Activated T-cell treated with anti-CD3 and anti-CD28 coated beads, Interleukin-2, amount 50 U/mL, for 24 hours (primary cell): ENCODE data around the gene LACRT.

Experiments
- DNase-seq: peaks from one replicate; pipeline ENCODE4 v3.0.0-alpha.2; 2020
- H3K27ac Mint-ChIP-seq: 2 replicates; pipeline ENCODE4 v1.8.0; 2020; ENCODE audit warnings: mild to moderate bottlenecking, mixed read lengths
- H3K27me3 Mint-ChIP-seq: 2 replicates; pipeline ENCODE4 v1.8.0; 2020; ENCODE audit warnings: mixed read lengths
- H3K36me3 Mint-ChIP-seq: 2 replicates; pipeline ENCODE4 v1.8.0; 2020; ENCODE audit warnings: low read depth, mixed read lengths
- H3K4me1 Mint-ChIP-seq: 2 replicates; pipeline ENCODE4 v1.8.0; 2020; ENCODE audit warnings: low read depth, mixed read lengths
- H3K4me3 Mint-ChIP-seq: 2 replicates; pipeline ENCODE4 v1.8.0; 2020; ENCODE audit warnings: mild to moderate bottlenecking, moderate library complexity, mixed read lengths
- H3K9me3 Mint-ChIP-seq: 2 replicates; pipeline ENCODE4 v1.8.0; 2020; ENCODE audit warnings: mixed read lengths

LACRT gene

GRCh38 chr12:54624315-54625279 lies 10.1 kb downstream of the LACRT start:
- Mint-ChIP-seq H3K27me3 (peaks cover 79% of the 10 kb centered on the region), H3K27ac (no peak overlapping the region), H3K4me3 (no peak overlapping the region), H3K9me3 (peaks cover 12% of the 10 kb centered on the region), H3K36me3 (no peaks in the 10 kb centered on the region), H3K4me1 (no peaks in the 10 kb centered on the region)
- no peak for DNase-seq

DNA sequence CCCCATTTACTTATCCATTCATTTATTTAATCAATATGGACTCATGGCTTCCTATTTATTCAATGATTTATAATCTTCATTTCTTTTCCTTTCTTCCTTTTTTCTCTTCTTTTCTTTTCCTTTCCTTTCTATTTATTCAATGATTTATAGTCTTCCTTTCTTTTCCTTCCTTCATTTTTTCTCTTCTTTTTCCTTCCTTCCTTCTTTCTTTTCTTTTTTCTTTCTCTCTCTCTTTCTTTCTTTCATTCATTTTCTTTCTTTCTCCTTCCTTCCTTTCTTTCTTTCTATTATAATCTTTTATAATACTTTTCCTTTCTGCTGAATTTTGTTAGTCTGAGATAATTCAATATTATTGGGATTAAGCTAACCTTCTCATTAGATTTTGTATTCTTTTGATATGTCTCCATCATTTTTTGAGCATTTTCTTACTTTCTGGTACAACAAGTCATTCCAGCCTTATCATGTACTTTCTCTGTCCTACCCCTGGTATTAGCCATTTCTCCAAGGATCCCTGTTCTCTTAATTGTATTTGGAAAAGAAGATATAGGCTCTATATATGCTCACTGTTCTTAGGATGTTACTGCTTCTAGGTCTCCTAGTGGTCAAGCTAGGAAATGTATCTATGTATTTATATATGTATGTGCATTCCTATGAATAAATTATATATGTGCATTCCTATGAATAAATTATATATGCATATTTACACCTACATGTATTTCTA lies 12.1 kb downstream of the LACRT start:
- Mint-ChIP-seq H3K4me3 (no peak overlapping the region), H3K27ac (no peak overlapping the region), H3K9me3 (peaks cover 7% of the 10 kb centered on the region), H3K4me1 (no peaks in the 10 kb centered on the region), H3K27me3 (peaks cover 66% of the 10 kb centered on the region), H3K36me3 (no peaks in the 10 kb centered on the region)
- DNase-seq = no peak

DNA sequence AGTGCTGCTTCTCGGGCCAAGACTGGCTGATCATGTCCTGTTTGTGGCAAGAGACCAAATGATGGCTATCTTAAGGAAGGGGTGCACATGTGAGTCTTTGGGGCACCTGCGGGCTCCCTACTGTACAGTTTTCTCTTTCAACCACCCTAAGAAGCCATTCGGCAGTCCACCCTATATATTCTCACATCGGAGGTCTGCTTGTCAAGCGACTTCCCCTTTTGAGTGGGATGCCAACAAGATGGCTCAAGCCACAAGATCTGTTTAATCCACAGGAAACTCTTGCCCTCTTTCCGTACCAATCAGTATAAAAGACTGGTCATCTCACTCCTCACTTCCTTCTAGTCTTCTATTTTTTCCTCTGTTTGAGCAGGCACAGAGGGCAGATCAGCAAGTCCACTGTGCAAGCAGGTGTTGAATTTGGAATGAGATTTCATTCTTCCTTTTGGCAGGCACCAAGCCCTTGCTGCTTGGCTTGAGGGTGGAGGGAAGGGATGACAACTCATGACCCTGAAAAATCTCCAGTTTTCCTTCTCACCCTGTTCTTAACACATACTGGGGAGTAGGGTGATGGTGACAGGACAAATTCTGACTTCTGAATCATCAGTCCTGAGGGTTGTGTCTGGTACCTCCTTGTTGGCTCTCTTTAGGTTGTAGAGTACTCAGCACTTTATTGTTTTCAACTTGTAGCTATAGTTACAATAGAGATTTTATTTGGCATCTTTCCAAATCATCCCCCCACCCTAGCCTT lies 17.6 kb downstream of the LACRT start:
- H3K27ac Mint-ChIP-seq = no peak overlapping the region
- H3K4me1 Mint-ChIP-seq = peaks cover 1% of the 10 kb centered on the region
- peaks cover 49% of the 10 kb centered on the region for H3K27me3 Mint-ChIP-seq
- H3K36me3 Mint-ChIP-seq = no peaks in the 10 kb centered on the region
- no peak for DNase-seq
- no peak overlapping the region for H3K4me3 Mint-ChIP-seq
- H3K9me3 Mint-ChIP-seq = no peaks in the 10 kb centered on the region

DNA sequence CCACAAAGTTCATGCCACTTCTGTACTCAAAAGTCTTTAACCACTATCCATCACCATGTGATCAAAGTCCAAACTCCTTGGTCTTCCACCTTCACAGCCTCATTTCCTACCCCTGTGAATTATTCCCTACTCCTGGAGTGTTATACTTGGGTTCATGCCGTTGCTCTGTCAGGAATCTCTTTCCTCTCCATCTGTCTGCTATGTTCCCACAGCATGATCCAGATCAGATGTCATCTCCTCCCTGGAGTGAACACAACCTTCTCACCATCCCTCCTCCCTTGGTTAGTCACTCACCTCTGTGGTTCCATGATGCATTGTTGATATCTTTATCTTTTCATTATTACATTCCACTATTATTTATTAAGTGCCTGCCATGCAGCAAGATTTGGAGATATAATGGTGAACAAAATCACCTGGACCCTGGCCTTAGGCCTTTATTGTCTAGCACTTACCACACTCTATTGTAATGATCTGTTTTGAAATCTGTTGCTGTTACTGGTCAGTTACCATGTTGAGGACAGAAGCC lies 22.4 kb downstream of the LACRT start:
- Mint-ChIP-seq H3K4me3 (no peak overlapping the region), H3K4me1 (peaks cover 1% of the 10 kb centered on the region), H3K27me3 (peaks cover 30% of the 10 kb centered on the region), H3K9me3 (no peaks in the 10 kb centered on the region), H3K36me3 (no peaks in the 10 kb centered on the region), H3K27ac (no peak overlapping the region)
- no peak for DNase-seq

- Mint-ChIP-seq H3K36me3 (no peaks in the 10 kb centered on the region), H3K4me1 (no peaks in the 10 kb centered on the region), H3K4me3 (no peak overlapping the region), H3K27ac (no peak overlapping the region), H3K27me3 (peaks cover 25% of the 10 kb centered on the region), H3K9me3 (no peaks in the 10 kb centered on the region)
- no peak for DNase-seq
Measured at GRCh38 chr12:54611715-54612149, 23.0 kb downstream of the LACRT start.

- no peak for DNase-seq
Measured at GRCh38 chr12:54608769-54609168, 25.9 kb downstream of the LACRT start.

DNA sequence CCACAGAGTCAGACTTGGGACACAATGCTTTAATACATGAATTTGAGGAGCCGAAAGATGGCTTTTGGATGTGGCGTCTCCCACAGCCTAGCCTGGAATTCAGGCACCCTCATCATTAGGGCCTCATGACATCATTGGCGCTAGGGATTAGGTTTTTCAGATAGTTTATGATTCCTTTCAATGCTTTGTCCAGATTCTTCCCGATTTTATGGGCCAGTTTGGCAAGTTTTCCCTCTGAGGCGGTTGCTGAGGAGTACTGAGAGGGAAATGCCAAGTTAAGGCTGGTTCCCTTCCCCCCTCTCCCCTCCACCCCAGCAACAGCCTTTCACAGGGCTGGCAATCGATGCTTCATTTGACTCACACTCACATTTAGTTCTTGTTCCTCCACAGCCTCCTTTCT lies 26.5 kb downstream of the LACRT start:
- Mint-ChIP-seq H3K27me3 (no peaks in the 10 kb centered on the region), H3K27ac (no peak overlapping the region), H3K4me3 (no peak overlapping the region), H3K4me1 (peaks cover 2% of the 10 kb centered on the region), H3K9me3 (no peaks in the 10 kb centered on the region), H3K36me3 (no peaks in the 10 kb centered on the region)
- DNase-seq = no peak

More at GRCh38 chr12:54608769-54609168, 25.9 kb downstream of the LACRT start:
- H3K4me1 Mint-ChIP-seq = no peaks in the 10 kb centered on the region
- H3K9me3 Mint-ChIP-seq = no peaks in the 10 kb centered on the region
- H3K4me3 Mint-ChIP-seq = no peak overlapping the region
- no peaks in the 10 kb centered on the region for H3K36me3 Mint-ChIP-seq
- H3K27ac Mint-ChIP-seq = no peak overlapping the region
- H3K27me3 Mint-ChIP-seq = no peaks in the 10 kb centered on the region

- DNase-seq = no peak
- Mint-ChIP-seq H3K4me3 (no peak overlapping the region), H3K27ac (no peak overlapping the region), H3K36me3 (no peaks in the 10 kb centered on the region), H3K27me3 (no peaks in the 10 kb centered on the region), H3K4me1 (peaks cover 3% of the 10 kb centered on the region), H3K9me3 (no peaks in the 10 kb centered on the region)
Measured at GRCh38 chr12:54606556-54606955, 28.1 kb downstream of the LACRT start.

DNA sequence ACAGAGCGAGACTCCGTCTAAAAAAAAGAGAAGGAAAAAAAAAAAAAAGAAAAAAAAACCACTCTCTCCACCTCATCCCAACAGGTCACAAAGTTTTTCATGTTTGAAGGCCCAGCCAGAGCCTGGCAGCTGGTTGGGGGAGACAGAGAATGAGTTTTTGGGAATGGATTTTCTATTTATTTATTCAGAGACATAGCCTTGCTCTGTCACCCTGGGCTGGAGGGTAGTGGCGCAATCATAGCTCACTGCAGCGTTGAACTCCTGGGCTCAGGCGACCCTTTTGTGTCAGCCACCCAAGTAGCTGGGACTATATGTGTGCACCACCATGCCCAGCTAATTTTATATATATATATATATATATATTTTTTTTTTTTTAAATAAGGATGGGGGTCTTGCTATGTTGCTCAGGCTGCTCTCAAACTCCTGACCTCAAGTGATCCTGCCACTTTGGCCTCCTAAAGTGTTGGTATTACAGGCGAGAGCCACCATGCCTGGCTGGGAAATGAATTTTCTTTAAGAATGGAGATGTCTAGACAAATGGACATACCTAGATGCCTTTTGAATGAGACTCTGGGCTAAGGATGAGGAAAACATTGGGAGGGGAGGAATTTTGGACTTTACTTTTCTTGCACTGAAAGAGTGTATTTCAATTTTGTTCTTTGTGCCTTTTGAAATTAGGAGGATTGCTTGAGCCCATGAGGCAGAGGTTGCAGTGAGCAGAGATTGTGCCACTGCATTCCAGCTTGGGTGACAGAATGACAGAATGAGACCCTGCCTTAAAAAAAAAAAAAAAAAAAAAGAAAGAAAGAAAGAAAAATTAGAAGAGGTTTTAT lies 29.3 kb downstream of the LACRT start:
- H3K4me1 Mint-ChIP-seq = peaks cover 3% of the 10 kb centered on the region

DNA sequence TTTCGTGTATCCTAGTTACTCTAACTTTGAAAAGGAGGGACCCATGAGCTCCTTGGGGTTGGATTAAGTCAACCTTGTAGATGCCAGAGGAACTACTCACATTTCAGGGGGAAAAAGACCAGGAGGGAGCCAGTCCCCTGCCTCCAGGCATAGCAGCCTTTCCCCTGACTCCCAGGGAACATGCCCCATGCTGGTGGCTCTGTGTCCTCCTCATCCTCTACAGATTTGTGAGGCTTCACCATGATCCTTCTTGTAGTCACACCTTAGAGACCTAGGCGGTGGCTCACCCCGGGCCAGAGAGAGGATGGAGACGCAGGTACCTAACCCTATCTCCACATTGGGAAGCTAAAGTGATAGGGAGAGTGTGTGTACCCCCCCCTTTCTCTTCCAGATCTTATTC lies 30.3 kb downstream of the LACRT start:
- no peak for DNase-seq
- Mint-ChIP-seq H3K27me3 (no peaks in the 10 kb centered on the region), H3K9me3 (no peaks in the 10 kb centered on the region)

More for the DNA sequence above, 29.3 kb downstream of the LACRT start:
- DNase-seq = no peak
- no peaks in the 10 kb centered on the region for H3K9me3 Mint-ChIP-seq
- no peak overlapping the region for H3K27ac Mint-ChIP-seq
- no peaks in the 10 kb centered on the region for H3K27me3 Mint-ChIP-seq
- H3K4me3 Mint-ChIP-seq = no peak overlapping the region
- H3K36me3 Mint-ChIP-seq = no peaks in the 10 kb centered on the region

DNA sequence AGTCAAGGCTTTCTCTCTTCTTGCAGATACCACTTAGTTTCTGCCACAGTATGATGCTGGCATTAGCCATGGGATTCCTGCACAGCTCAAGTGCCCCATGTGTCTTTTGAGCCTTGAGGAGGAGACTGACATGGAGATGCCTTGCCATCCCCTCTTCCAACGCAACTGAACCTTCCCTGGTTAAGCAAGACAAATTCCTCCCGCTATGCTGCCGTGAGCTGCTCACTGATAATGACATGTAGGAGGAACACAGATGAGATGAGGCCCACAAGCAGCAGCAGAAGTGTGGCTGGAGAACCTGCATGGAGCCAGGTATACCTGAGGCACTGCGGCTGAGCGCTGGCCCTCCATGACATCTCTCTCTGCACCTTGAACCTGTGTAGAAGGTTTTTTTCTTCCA lies 30.8 kb downstream of the LACRT start:
- H3K27ac Mint-ChIP-seq = no peak overlapping the region
- peaks cover 3% of the 10 kb centered on the region for H3K4me1 Mint-ChIP-seq
- H3K9me3 Mint-ChIP-seq = no peaks in the 10 kb centered on the region
- H3K36me3 Mint-ChIP-seq = no peaks in the 10 kb centered on the region
- no peak for DNase-seq
- H3K27me3 Mint-ChIP-seq = peaks cover 3% of the 10 kb centered on the region
- no peak overlapping the region for H3K4me3 Mint-ChIP-seq

More for the DNA sequence above, 30.3 kb downstream of the LACRT start:
- Mint-ChIP-seq H3K27ac (no peak overlapping the region), H3K36me3 (no peaks in the 10 kb centered on the region), H3K4me3 (no peak overlapping the region), H3K4me1 (peaks cover 3% of the 10 kb centered on the region)

- H3K27me3 Mint-ChIP-seq = peaks cover 3% of the 10 kb centered on the region
- H3K36me3 Mint-ChIP-seq = no peaks in the 10 kb centered on the region
- no peak overlapping the region for H3K4me3 Mint-ChIP-seq
- DNase-seq = peak; percentile 62
- no peak overlapping the region for H3K27ac Mint-ChIP-seq
- H3K9me3 Mint-ChIP-seq = no peaks in the 10 kb centered on the region
- H3K4me1 Mint-ChIP-seq = peaks cover 3% of the 10 kb centered on the region
Measured at GRCh38 chr12:54603173-54603814, 31.4 kb downstream of the LACRT start.

- DNase-seq = no peak
- Mint-ChIP-seq H3K27me3 (peaks cover 3% of the 10 kb centered on the region), H3K9me3 (no peaks in the 10 kb centered on the region), H3K36me3 (no peaks in the 10 kb centered on the region), H3K4me1 (peaks cover 3% of the 10 kb centered on the region), H3K4me3 (no peak overlapping the region), H3K27ac (no peak overlapping the region)
Measured at GRCh38 chr12:54602661-54603060, 32.0 kb downstream of the LACRT start.
